ENCODE data around the gene RAG2. TPM values are rescaled to one million over a fixed set of nuclear protein-coding genes. Genes with fewer than 3 reads are reported as not detected.

The RAG2 gene
- total and polyA plus RNA-seq, 2 experiments from 2014 or later, result not detected

- H3K4me2 ChIP-seq, result no peak overlapping the region
- H3K4me3 Mint-ChIP-seq, result no peak overlapping the region
- ATAC-seq, result no peak
These were observed 21.5 kb upstream of the RAG2 start for GRCh38 chr11:36619502-36619901.

GRCh38 chr11:36618363-36619047, 20.5 kb upstream of the RAG2 start:
- H3K27me3 Mint-ChIP-seq (ENCODE audit: insufficient read depth, low read depth, poor library complexity), result no peaks in the 10 kb centered on the region
- no peaks in the 10 kb centered on the region for H3K4me1 ChIP-seq (ENCODE audit: insufficient read depth)

More at GRCh38 chr11:36619502-36619901, 21.5 kb upstream of the RAG2 start:
- no peaks in the 10 kb centered on the region for H3K36me3 Mint-ChIP-seq (ENCODE audit: low read depth)
- no peaks in the 10 kb centered on the region for H3K27me3 Mint-ChIP-seq (ENCODE audit: insufficient read depth, low read depth, poor library complexity)
- H3K36me3 ChIP-seq (ENCODE audit: insufficient read depth), result no peaks in the 10 kb centered on the region
- no peaks in the 10 kb centered on the region for H3K27me3 ChIP-seq (ENCODE audit: insufficient read depth)
- H3K27ac Mint-ChIP-seq, result no peak overlapping the region
- H3K4me1 ChIP-seq (ENCODE audit: insufficient read depth), result no peaks in the 10 kb centered on the region
- no peak for TF ChIP-seq EZH2phosphoT487 (IDR thresholded peaks at IDR 0.05; ENCODE audit: unreplicated experiment)
- TF ChIP-seq ETS1 (IDR thresholded peaks at IDR 0.05), result no peak
- no peak for TF ChIP-seq CTCF (conservative IDR thresholded peaks at IDR 0.05; ENCODE audit: low read depth in 2 of 2)
- no peak for TF ChIP-seq POLR2AphosphoS5 (IDR thresholded peaks at IDR 0.05; ENCODE audit: low read depth)
- TF ChIP-seq ZNF114 (CRISPR knock-in tag; IDR thresholded peaks at IDR 0.05), result no peak
- H3K9me3 Mint-ChIP-seq, result no peaks in the 10 kb centered on the region
- no peaks in the 10 kb centered on the region for H3K79me2 ChIP-seq (replicated peaks; ENCODE audit: insufficient read depth)
- H3K9me2 ChIP-seq (ENCODE audit: insufficient read depth), result no peaks in the 10 kb centered on the region
- no peak for DNase-seq (ENCODE audit: low spot score)
- no peak overlapping the region for H3K4me3 ChIP-seq
- H3K27ac ChIP-seq (ENCODE audit: low read depth), result no peak overlapping the region
- H2AFZ ChIP-seq, result no peak overlapping the region
- H4K20me1 ChIP-seq (replicated peaks; ENCODE audit: insufficient read depth), result 0 out of 2 replicates have a peak, but pooled peaks cover 2% of the 10 kb centered on the region
- H3F3A ChIP-seq (replicated peaks; ENCODE audit: low read depth), result no peaks in the 10 kb centered on the region
- no peaks in the 10 kb centered on the region for H3K4me1 Mint-ChIP-seq

More at GRCh38 chr11:36618363-36619047, 20.5 kb upstream of the RAG2 start:
- Histone ChIP-seq H3K79me2 (replicated peaks; ENCODE audit: insufficient read depth) (no peaks in the 10 kb centered on the region), H3F3A (replicated peaks; ENCODE audit: low read depth) (no peaks in the 10 kb centered on the region), H3K9me2 (ENCODE audit: insufficient read depth) (no peaks in the 10 kb centered on the region), H3K4me2 (no peak overlapping the region), H4K20me1 (replicated peaks; ENCODE audit: insufficient read depth) (0 out of 2 replicates have a peak, but pooled peaks cover 2% of the 10 kb centered on the region), H3K36me3 (ENCODE audit: insufficient read depth) (no peaks in the 10 kb centered on the region), H3K4me3 (no peak overlapping the region), H2AFZ (no peak overlapping the region), H3K27ac (ENCODE audit: low read depth) (no peak overlapping the region), H3K27me3 (ENCODE audit: insufficient read depth) (no peaks in the 10 kb centered on the region)
- ATAC-seq, result no peak
- Mint-ChIP-seq H3K4me1 (no peaks in the 10 kb centered on the region), H3K27ac (no peak overlapping the region), H3K36me3 (ENCODE audit: low read depth) (no peaks in the 10 kb centered on the region), H3K4me3 (no peak overlapping the region), H3K9me3 (no peaks in the 10 kb centered on the region)
- DNase-seq (ENCODE audit: low spot score), result no peak
- TF ChIP-seq EZH2phosphoT487 (IDR thresholded peaks at IDR 0.05; ENCODE audit: unreplicated experiment) (no peak), STAT1 (IDR thresholded peaks at IDR 0.05; ENCODE audit: unreplicated experiment) (no peak), CTCF (conservative IDR thresholded peaks at IDR 0.05; ENCODE audit: low read depth in 2 of 2) (no peak)
